Lung (tissue), 12 donors: ENCODE results near the gene IL31RA. TPM values are rescaled to one million over a fixed set of nuclear protein-coding genes. Genes with fewer than 3 reads are reported as not detected.

Source experiments
- ATAC-seq: fragments of 200-7000 bp; cut with Tn5 transposase; one replicate; pipeline ENCODE4 v1.9.1; 2020; ENCODE audit warnings: moderate number of reproducible peaks; ENCODE audit not compliant: insufficient read depth, low FRiP score
- DNase-seq, 3 donors: peaks; one replicate each; pipeline ENCODE4 v3.0.0-alpha.2; 2013 to 2017
- H3K27ac ChIP-seq, 2 donors: one replicate each; pipeline ENCODE4 v1.5.1; 2013; ENCODE audit warnings: mild to moderate bottlenecking in 2 of 2, moderate library complexity in 2 of 2, control low read depth in 1 of 2, inconsistent platforms in 1 of 2, low read depth in 1 of 2, low read length in 1 of 2
- H3K27me3 ChIP-seq, 3 donors: one replicate each; pipeline ENCODE4 v1.5.1; 2013; ENCODE audit warnings: low read length in 2 of 3; ENCODE audit not compliant: control insufficient read depth in 3 of 3, insufficient read depth in 3 of 3
- H3K36me3 ChIP-seq, 4 donors: one replicate each; pipeline ENCODE4 v1.5.1; 2013; ENCODE audit warnings: low read length in 4 of 4, mild to moderate bottlenecking in 1 of 4, moderate library complexity in 1 of 4; ENCODE audit not compliant: control insufficient read depth in 4 of 4, insufficient read depth in 4 of 4
- H3K4me1 ChIP-seq, 5 donors: one replicate each; pipeline ENCODE4 v1.5.1; 2013; ENCODE audit warnings: low read length in 5 of 5, mild to moderate bottlenecking in 2 of 5, moderate library complexity in 1 of 5; ENCODE audit not compliant: control insufficient read depth in 5 of 5, insufficient read depth in 5 of 5
- H3K4me3 ChIP-seq: one replicate; pipeline ENCODE4 v1.5.1; 2013; ENCODE audit warnings: mild to moderate bottlenecking, control low read depth, moderate library complexity
- H3K9ac ChIP-seq, 2 donors: one replicate each; pipeline ENCODE4 v1.5.1; 2013; ENCODE audit warnings: low read length in 2 of 2, control low read depth in 1 of 2; ENCODE audit not compliant: insufficient read depth in 1 of 2
- H3K9me3 ChIP-seq, 4 donors: one replicate each; pipeline ENCODE4 v1.5.1; 2013; ENCODE audit warnings: low read length in 3 of 4, mild to moderate bottlenecking in 1 of 4, moderate library complexity in 1 of 4; ENCODE audit not compliant: control insufficient read depth in 4 of 4, insufficient read depth in 3 of 4
- CTCF ChIP-seq: IDR thresholded peaks from 2 replicates; pipeline ENCODE4 v1.5.1; 2012; ENCODE audit warnings: mild to moderate bottlenecking; ENCODE audit errors: control extremely low read depth, extremely low read depth
- WGBS, 2 donors: extraction: QIAGEN DNeasy Blood & Tissue Kit; methylation state at CpG; one replicate each; pipeline ENCODE4 v1.1.7; 2013; 5-methylcytosine and 5-hydroxymethylcytosine counted together
- polyA plus RNA-seq, 2 donors: library from polyadenylated mRNA; stranded (reverse); fragments of 200-250 nt; gene quantifications; one replicate each; pipeline ENCODE4 v1.2.1, GENCODE V29; 2013
- total RNA-seq, 2 donors: library from RNA; depleted of rRNA in 1 of 2; stranded (reverse); fragments of >200 nt in 1 of 2; gene quantifications; one replicate each; pipeline ENCODE4 v1.2.1, GENCODE V29; 2014 to 2021
- donor health status: control.
- donor health status: control.
- donor health status: Bipolar disorder and iron deficiency.
- donor health status: healthy.
- donor health status: DM: yes; HTN: yes; CAD: no.

Gene IL31RA
- total and polyA plus RNA-seq, 4 donors = 0.04 to 0.21 (median 0.11) TPM

- H3K4me3 ChIP-seq = no peak overlapping the region
- no peak for TF ChIP-seq CTCF
- no peaks in the 10 kb centered on the region for H3K27me3 ChIP-seq
- no peak overlapping the region for H3K9ac ChIP-seq
- no peak for DNase-seq
- H3K9me3 ChIP-seq = peaks cover 0 to 4% (median 0%) of the 10 kb centered on the region in 4 donors
- ATAC-seq = no peak
- H3K4me1 ChIP-seq = no peaks in the 10 kb centered on the region
- no peak overlapping the region for H3K27ac ChIP-seq
- H3K36me3 ChIP-seq = no peaks in the 10 kb centered on the region
Measured at GRCh38 chr5:55877655-55878054, 26.5 kb downstream of the IL31RA start.

- DNase-seq (no peak), ATAC-seq (no peak)
- Histone ChIP-seq H3K27ac (no peak overlapping the region), H3K4me1 (no peaks in the 10 kb centered on the region), H3K9me3 (no peaks in the 10 kb centered on the region), H3K9ac (no peak overlapping the region), H3K36me3 (no peaks in the 10 kb centered on the region), H3K4me3 (no peak overlapping the region), H3K27me3 (no peaks in the 10 kb centered on the region)
- no peak for TF ChIP-seq CTCF
Measured at GRCh38 chr5:55880453-55880852, 29.3 kb downstream of the IL31RA start.

- ATAC-seq (no peak), DNase-seq (no peak)
- Histone ChIP-seq H3K9ac (no peak overlapping the region), H3K36me3 (no peaks in the 10 kb centered on the region), H3K4me1 (no peaks in the 10 kb centered on the region), H3K9me3 (no peaks in the 10 kb centered on the region), H3K27ac (no peak overlapping the region), H3K4me3 (no peak overlapping the region), H3K27me3 (no peaks in the 10 kb centered on the region)
- no peak for TF ChIP-seq CTCF
- WGBS, 2 donors = 85 to 86% methylated on average over 9 of the region's 9 CpGs
Measured at GRCh38 chr5:55885359-55885758, 34.2 kb downstream of the IL31RA start.

GRCh38 chr5:55888205-55888604 lies 37.0 kb downstream of the IL31RA start:
- DNase-seq (no peak), ATAC-seq (no peak)
- H3K36me3 ChIP-seq = no peaks in the 10 kb centered on the region
- no peak overlapping the region for H3K9ac ChIP-seq
- no peaks in the 10 kb centered on the region for H3K4me1 ChIP-seq
- 90 to 95% methylated on average over 5 of the region's 5 CpGs for WGBS, 2 donors
- no peak overlapping the region for H3K4me3 ChIP-seq
- no peak overlapping the region for H3K27ac ChIP-seq
- no peak for TF ChIP-seq CTCF
- peaks cover 0 to 5% (median under 1%) of the 10 kb centered on the region in 4 donors for H3K9me3 ChIP-seq
- no peaks in the 10 kb centered on the region for H3K27me3 ChIP-seq
